Lower leg skin (tissue), 4 donors: ENCODE results near the gene PSKH1. TPM values are rescaled to one million over a fixed set of nuclear protein-coding genes. Genes with fewer than 3 reads are reported as not detected.

ENCODE experiments used
- DNase-seq, 2 donors: peaks; one replicate each; pipeline ENCODE4 v3.0.0-alpha.2; 2019; ENCODE audit warnings: low spot score in 2 of 2
- H3K4me3 ChIP-seq: fragments of 200-600 bp; sonication (generic); 2 replicates; pipeline ENCODE4 v1.5.1; 2017; ENCODE audit warnings: mild to moderate bottlenecking, low read depth; ENCODE audit not compliant: poor library complexity, severe bottlenecking
- POLR2A ChIP-seq, 2 donors: fragments of 450-650 bp; IDR thresholded peaks; one replicate each; pipeline ENCODE4 v1.6.1; 2016 to 2017; ENCODE audit warnings: antibody characterized with exemption in 2 of 2, mild to moderate bottlenecking in 1 of 2, moderate library complexity in 1 of 2
- WGBS, 2 donors: methylation state at CpG; one replicate each; pipeline ENCODE4 v1.1.5; 2018; 5-methylcytosine and 5-hydroxymethylcytosine counted together
- intact Hi-C: fragments of 100-400 bp; cut with DNase I; formaldehyde crosslinking; loops from one replicate; pipeline ENCODE4 v1.15.0; 2023; ENCODE audit warnings: low total_unique reads
- total RNA-seq, 4 donors: library from RNA; depleted of rRNA; stranded (reverse); fragments of >200 nt; gene quantifications; one replicate each; pipeline ENCODE4 v1.1.0, GENCODE V29; 2016
- TF ChIP-seq, protein P1 (sequence below), 3 donors: fragments of 450-650 bp; IDR thresholded peaks; one replicate each; pipeline ENCODE4 v1.5.1; 2016; ENCODE audit warnings: antibody characterized with exemption in 3 of 3, mild to moderate bottlenecking in 3 of 3, moderate library complexity in 2 of 3

The PSKH1 gene
- total RNA-seq, 4 donors from 2014 or later, result 11.1 to 17.9 (median 14.4) TPM

DNA sequence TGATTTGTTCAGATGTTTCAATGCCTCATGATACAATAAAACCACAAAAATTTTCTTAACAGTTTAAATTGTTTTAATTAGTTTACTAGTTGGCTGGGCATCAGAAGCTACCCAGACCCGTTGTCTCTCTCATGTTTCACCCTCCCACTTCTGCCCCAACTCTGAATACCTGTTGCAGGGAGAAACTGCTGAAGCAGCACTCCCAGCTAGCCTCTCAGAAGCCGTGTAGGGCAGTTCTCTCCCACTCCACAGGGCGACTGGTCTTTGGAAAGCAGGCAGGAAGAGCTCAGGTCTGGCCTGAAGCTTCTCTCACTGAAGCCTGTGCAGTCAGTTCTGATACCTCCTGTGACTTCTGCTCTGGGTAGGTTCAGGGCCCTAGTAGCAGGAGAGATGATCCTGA is 21.8 kb upstream of the PSKH1 start:
- TF ChIP-seq, protein P1, sequence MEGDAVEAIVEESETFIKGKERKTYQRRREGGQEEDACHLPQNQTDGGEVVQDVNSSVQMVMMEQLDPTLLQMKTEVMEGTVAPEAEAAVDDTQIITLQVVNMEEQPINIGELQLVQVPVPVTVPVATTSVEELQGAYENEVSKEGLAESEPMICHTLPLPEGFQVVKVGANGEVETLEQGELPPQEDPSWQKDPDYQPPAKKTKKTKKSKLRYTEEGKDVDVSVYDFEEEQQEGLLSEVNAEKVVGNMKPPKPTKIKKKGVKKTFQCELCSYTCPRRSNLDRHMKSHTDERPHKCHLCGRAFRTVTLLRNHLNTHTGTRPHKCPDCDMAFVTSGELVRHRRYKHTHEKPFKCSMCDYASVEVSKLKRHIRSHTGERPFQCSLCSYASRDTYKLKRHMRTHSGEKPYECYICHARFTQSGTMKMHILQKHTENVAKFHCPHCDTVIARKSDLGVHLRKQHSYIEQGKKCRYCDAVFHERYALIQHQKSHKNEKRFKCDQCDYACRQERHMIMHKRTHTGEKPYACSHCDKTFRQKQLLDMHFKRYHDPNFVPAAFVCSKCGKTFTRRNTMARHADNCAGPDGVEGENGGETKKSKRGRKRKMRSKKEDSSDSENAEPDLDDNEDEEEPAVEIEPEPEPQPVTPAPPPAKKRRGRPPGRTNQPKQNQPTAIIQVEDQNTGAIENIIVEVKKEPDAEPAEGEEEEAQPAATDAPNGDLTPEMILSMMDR (IDR thresholded peaks at IDR 0.05), result no peak
- no peak for TF ChIP-seq POLR2A (IDR thresholded peaks at IDR 0.05)
- intact Hi-C loops, result no loop called here
- no peak for DNase-seq
- H3K4me3 ChIP-seq, result no peak overlapping the region
- WGBS, 2 donors, result 61 to 63% methylated on average over 3 of the region's 3 CpGs

DNA sequence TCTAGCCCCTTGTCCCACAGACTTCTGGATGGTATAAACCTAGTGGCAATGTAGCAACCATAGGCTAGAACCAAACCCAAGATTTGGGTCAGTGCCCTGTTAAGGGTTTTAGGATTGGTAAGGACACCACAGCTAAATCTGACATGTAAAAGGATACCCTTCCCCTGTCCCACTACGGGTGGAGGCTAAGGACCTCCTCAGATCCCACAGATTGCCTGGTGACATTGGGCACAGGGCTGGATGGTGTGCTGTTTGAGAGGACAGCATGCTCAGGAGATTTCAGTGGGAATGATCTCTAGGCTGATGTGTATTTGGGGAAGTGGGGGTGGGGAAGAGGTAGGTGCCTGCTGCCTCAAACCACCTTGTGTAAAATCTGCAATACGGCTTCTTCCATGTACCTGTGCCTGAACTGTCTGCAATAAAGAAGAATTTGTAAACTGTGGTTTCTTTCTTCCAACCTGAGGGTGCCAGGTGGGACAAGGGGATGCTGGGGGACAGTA is 20.9 kb upstream of the PSKH1 start:
- DNase-seq, result no peak
- H3K4me3 ChIP-seq, result peak overlapping the region; percentile 93
- intact Hi-C loops, result no loop called here
- TF ChIP-seq, protein P1 (IDR thresholded peaks at IDR 0.05), result no peak
- no peak for TF ChIP-seq POLR2A (IDR thresholded peaks at IDR 0.05)
- WGBS, 2 donors, result 71 to 78% methylated on average over 2 of the region's 2 CpGs

DNA sequence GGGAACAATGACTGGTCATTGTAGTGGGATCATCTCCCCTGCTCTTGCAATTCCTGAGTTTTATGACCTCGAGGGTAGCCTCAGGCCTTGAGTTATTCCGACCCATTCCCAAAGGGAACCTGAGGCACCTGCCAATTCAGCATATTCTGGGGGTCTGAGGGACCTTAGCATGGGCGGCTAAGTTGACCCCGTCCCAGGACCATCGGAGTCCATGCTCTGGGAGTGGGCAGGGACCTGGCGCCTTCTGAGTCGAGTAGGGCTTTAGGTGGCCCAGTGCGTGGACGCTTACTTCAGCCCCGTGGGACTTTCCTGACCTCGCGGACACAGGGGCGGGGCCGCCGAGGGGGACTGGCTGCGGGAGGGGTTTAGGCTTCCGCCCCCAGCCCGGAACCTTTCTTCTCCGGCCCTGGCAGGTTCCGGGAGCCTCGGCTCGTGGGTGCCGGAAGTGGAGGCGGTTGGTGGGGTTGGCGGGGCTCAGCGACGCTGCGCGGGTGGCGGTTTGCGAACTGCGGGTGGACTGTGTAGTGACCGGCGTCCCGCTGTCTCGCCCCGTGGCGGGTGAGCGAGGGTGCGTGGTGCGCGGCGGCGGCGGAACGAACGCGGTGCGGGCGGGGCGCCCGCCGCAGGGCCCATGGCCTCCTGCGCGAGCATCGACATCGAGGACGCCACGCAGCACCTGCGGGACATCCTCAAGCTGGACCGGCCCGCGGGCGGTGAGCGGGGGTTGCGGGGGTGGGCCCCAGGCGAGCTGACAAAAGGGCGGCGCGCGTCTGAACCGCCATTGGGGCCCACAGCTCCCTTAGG is 20.2 kb upstream of the PSKH1 start, which contains the start of gene EDC4:
TSS of gene EDC4 (plus strand) at position 422 of the 804 bp plus-strand sequence. CDS start at position 632, 210 bp downstream.
- no peak for TF ChIP-seq POLR2A (IDR thresholded peaks at IDR 0.05)
- TF ChIP-seq, protein P1 (IDR thresholded peaks at IDR 0.05), result no peak
- intact Hi-C loops, result no loop called here
- H3K4me3 ChIP-seq, result peak within 1 kb of the TSS; percentile 93
- DNase-seq, result peak; percentile 67 to 95
- WGBS, 2 donors, result 1 to 4% methylated on average over 28 to 38 of the region's 72 CpGs

DNA sequence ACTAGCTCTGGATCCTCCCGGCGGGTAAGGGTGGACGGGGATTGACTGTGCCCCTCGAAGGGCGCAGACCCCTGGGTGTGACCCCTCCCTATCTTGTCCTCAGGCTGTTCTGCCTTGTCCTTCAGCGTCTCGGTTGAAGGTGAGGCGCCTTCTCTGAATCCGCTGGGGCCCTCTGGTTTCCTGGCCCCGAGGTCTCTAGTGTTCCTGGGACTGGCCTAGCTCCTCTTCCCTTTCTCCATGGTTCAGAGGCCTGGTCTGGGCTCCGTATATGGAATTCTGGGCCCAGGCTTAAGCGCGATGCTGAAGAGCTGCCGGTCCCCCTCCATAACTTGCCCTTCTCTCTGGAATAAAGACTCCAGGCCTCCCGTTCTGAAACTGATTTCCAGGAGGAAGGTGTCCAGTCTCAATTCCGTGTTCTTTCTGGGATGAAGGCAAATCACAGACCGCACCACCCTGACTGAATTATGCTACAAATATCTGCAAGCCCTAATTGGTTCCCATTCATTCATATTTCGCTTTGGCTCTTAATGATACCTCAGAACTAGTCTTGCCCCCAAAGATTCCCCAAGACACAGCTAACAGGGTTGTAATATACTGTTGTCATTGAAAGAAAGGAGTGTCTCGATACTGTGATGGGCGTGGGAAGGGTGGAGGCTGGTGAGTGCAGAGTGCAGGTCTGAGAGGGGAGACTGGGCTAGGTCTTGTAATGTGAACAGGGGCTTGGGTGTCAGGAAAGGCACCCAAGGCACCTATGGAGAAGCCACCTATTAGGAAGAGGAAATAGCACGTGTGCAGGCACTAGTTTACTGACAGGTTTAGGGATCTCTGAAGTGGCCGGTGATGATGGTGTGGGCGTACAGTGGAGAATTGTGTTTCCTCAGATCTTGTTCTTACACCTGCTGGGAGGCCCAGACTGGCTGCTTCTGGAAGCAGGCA is 19.4 kb upstream of the PSKH1 start:
- intact Hi-C loops, result no loop called here
- peak overlapping the region; percentile 93 for H3K4me3 ChIP-seq
- no peak for TF ChIP-seq POLR2A (IDR thresholded peaks at IDR 0.05)
- TF ChIP-seq, protein P1 (IDR thresholded peaks at IDR 0.05), result no peak
- WGBS, 2 donors, result 9 to 14% methylated on average over 20 to 23 of the region's 23 CpGs
- DNase-seq, result no peak

DNA sequence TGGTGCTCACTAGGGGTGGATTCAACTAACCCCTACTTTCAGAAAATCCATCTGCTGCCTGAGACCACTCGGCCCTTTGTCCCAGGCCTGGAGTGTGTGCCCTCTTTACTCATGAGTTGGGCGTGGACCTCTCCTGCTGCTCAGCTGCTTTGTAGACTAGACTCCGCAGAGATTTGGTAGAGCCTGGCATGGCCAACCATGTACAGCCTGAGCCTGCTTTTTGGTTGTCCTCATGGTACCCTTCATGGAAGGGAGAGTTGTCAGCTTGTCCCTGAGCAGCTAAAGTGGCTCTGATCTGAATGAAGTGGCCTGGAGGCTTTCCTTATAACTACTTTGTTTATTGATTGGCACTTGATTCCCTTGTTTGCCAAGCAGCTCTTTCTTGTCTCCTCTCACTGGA is 18.7 kb upstream of the PSKH1 start:
- no peak for TF ChIP-seq POLR2A (IDR thresholded peaks at IDR 0.05)
- TF ChIP-seq, protein P1 (IDR thresholded peaks at IDR 0.05), result no peak
- WGBS, 2 donors, result 52 to 60% methylated on average over 3 of the region's 3 CpGs
- intact Hi-C loops, result no loop called here
- DNase-seq, result no peak
- H3K4me3 ChIP-seq, result no peak overlapping the region
